NCI-H526 treated with DMSO at 0.1 percent for 48 hours (cell line): ENCODE measurements around the gene CCDC9B.

Experiments
- DNase-seq: peaks from one replicate; lab custom pipeline; 2025; lab: John Stamatoyannopoulos, UW

Gene CCDC9B

GRCh38 chr15:40365624-40366456 is 25.1 kb upstream of the CCDC9B start:
- DNase-seq: no peak

- no peak for DNase-seq
Measured at GRCh38 chr15:40365016-40365415, 24.3 kb upstream of the CCDC9B start.

GRCh38 chr15:40364251-40364650 is 23.5 kb upstream of the CCDC9B start:
- DNase-seq: no peak

- no peak for DNase-seq
Measured at GRCh38 chr15:40363611-40364010, 22.9 kb upstream of the CCDC9B start.

GRCh38 chr15:40361640-40362039 is 20.9 kb upstream of the CCDC9B start:
- no peak for DNase-seq

- DNase-seq: no peak
Measured at GRCh38 chr15:40360015-40360414, 19.3 kb upstream of the CCDC9B start.

GRCh38 chr15:40358471-40359353 is 18.0 kb upstream of the CCDC9B start:
- DNase-seq: no peak

GRCh38 chr15:40357723-40358470 is 17.2 kb upstream of the CCDC9B start, which contains the start of gene DISP2:
Gene DISP2, plus strand, starts transcription at chr15:40358219. Its CDS starts 103 bp downstream, at chr15:40358322.
- peak; percentile 47 for DNase-seq

- no peak for DNase-seq
Measured at GRCh38 chr15:40357246-40357645, 16.5 kb upstream of the CCDC9B start.

GRCh38 chr15:40355976-40356585 is 15.3 kb upstream of the CCDC9B start:
- DNase-seq: no peak

- peak; percentile 14 for DNase-seq
Measured at GRCh38 chr15:40354408-40355171, 13.9 kb upstream of the CCDC9B start.

- no peak for DNase-seq
Measured at GRCh38 chr15:40353697-40354096, 13.0 kb upstream of the CCDC9B start.

GRCh38 chr15:40352281-40352901 is 11.7 kb upstream of the CCDC9B start:
- no peak for DNase-seq

GRCh38 chr15:40349163-40349562 is 8.4 kb upstream of the CCDC9B start:
- DNase-seq: no peak

- no peak for DNase-seq
Measured at GRCh38 chr15:40348474-40348870, 7.7 kb upstream of the CCDC9B start.

GRCh38 chr15:40347559-40348473 is 7.1 kb upstream of the CCDC9B start:
- no peak for DNase-seq

GRCh38 chr15:40346579-40347558 is 6.1 kb upstream of the CCDC9B start:
- no peak for DNase-seq
